M059J (cell line): Measurements from ENCODE around the gene RBM42. TPM values are rescaled to one million over a fixed set of nuclear protein-coding genes. Genes with fewer than 3 reads are reported as not detected.
"Not testable (repeated sequence)": the region's sequence is repeated elsewhere in the genome, so short reads cannot be mapped to it uniquely, and the experiment has no call there.

Experiments
- DNase-seq: peaks from one replicate; pipeline ENCODE4 v3.0.0-alpha.2; 2012; ENCODE audit warnings: low read depth
- total RNA-seq: library from RNA; depleted of rRNA; stranded (reverse); fragments of >200 nt; shearing (Covaris generic); gene quantifications from 2 replicates; pipeline ENCODE4 v1.2.3, GENCODE V29; 2014; rRNA removed

Gene RBM42
- total RNA-seq, 1 experiment from 2014 or later: 128 TPM

- DNase-seq: no peak
These were observed 21.7 kb downstream of the RBM42 start for GRCh38 chr19:35650581-35650980.

GRCh38 chr19:35654828-35655227 is 26.0 kb downstream of the RBM42 start:
- not testable (repeated sequence) for DNase-seq

- no peak for DNase-seq
These were observed 26.8 kb downstream of the RBM42 start for GRCh38 chr19:35655600-35655999.

DNA sequence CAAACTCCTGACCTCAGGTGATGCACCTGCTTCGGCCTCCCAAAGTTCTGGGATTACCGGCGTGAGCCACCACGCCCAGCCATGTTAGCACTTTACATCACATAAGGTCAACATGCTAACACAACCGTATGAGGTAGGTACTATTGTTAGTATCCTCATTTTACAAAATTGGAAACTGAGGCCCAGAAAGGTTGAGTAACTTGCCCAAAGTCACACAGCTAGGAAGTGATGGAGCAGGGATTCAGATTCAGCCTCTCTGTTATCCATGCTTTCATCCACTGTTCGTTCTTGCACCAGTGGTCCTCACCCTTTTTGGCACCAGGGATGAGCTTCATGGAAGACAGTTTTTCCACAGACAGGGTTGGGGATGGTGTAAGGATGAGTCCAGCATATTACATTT is 27.9 kb downstream of the RBM42 start:
- DNase-seq: no peak

DNA sequence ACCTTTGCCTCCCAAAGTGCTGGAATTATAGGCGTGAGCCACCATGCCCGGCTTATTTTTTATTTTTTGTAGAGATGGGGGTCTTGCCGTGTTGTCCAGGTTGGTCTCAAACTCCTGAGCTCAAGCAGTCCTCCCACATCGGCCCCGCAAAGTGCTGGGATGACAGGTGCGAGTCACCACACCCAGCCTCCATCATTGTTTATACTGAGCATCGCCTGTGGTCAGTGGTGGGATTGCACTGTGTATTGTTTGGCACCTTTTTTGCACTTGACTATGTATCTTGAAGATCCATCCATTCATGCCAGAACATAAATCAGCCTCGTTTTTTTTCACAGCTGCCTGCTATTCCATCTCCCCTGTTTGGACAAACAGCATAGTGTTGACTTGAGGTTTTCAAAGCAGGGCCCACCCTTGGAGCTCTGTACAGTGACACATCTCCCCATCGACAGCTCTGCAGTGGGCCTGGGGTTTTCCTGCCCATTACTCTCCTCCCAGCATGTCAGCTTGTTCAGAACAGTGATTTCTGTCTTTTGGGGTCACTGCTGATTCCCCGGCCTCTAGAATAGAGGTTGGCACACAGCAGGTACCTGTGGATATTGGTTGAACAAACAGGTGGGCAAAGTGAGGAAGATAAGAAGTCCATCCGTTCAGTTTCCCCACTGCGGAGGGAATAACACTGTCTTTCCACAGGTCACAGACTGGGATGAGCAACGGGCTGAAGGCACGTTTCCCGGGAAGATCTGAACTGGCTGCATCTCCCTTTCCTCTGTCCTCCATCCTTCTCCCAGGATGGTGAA is 29.3 kb downstream of the RBM42 start:
- peak; percentile 36 for DNase-seq

DNA sequence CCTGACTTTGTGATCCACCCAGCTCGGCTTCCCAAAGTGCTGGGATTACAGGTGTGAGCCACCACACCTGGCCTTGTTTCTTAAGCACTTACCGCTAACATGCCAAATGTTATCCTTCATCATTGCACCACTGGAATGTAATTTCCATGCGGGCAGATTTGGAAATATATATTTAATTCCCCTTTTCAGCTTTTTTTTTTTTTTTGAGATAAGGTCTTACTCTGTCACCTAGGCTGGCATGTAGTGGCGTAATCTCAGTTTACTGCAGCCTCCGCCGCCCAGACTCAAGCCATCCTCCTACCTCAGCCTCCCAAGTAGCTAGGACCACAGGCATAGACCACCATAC is 33.1 kb downstream of the RBM42 start:
- no peak for DNase-seq

GRCh38 chr19:35663981-35664380 is 35.1 kb downstream of the RBM42 start:
- DNase-seq: no peak

DNA sequence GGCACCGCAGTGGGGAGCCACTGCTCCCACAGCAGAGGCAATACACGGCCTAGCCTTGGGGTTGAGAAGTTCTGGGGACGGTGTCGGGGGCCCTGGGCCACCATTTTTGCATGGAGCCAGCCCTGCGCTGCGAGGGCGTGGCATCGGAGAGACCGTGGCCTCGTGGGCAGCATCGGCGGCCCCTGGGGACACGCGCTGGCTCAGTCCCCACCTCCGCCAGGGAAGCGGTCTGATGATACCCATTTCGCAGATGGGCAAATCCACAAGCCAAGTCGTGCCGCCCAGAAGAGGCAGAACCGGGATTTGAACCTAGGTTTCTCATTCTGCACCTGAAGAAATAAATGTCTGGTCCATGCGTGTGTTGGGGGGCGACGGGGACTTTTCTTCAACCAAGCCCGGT is 36.3 kb downstream of the RBM42 start:
- DNase-seq: no peak

GRCh38 chr19:35665604-35666003 is 36.8 kb downstream of the RBM42 start:
- DNase-seq: no peak

GRCh38 chr19:35666251-35666913 is 37.5 kb downstream of the RBM42 start, which contains the start of gene UPK1A:
TSS of gene UPK1A (plus strand) at chr19:35666517. CDS start at chr19:35666813, 296 bp downstream.
- DNase-seq: no peak

GRCh38 chr19:35669566-35669965 is 40.7 kb downstream of the RBM42 start:
- no peak for DNase-seq

DNA sequence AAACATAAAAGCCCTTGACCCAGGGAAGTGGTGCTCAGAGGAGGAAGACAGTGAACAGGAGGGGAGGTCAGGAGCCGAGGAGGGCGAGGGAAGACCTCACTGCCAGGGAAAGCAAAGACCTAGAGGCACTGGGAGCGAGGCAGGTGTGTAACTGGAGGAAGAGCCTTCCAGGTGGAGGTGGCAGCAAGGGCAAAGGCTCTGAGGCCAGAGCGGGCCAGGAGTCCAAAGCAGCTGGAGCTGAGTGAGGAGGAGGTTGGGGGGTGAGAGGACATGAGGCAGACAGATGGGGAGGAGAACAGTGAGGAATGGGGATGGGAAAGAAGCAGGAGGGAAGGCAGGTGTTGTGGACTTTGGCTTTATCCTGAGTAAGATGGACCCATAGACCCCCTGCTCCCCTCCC is 41.1 kb downstream of the RBM42 start:
- DNase-seq: no peak

- DNase-seq: no peak
These were observed 41.9 kb downstream of the RBM42 start for GRCh38 chr19:35670686-35671085.

DNA sequence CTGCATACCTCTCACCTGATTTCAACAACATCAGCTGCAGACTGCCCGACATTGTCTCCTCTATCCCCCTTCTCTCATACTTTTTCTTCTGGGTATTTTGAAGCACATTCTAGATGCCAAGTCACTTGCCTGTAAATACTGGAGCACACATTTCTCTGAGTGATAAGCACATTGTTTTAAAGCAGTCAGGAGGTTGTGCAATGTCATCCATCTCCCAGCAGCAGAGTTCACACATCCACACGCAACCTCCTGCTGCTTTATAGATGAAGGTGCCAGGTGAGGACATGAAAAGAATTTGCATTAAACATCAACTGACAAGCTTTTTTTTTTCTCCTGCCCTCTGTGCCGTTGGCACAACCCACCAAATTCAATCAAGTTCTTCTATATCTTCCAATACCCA is 43.0 kb downstream of the RBM42 start:
- DNase-seq: no peak

DNA sequence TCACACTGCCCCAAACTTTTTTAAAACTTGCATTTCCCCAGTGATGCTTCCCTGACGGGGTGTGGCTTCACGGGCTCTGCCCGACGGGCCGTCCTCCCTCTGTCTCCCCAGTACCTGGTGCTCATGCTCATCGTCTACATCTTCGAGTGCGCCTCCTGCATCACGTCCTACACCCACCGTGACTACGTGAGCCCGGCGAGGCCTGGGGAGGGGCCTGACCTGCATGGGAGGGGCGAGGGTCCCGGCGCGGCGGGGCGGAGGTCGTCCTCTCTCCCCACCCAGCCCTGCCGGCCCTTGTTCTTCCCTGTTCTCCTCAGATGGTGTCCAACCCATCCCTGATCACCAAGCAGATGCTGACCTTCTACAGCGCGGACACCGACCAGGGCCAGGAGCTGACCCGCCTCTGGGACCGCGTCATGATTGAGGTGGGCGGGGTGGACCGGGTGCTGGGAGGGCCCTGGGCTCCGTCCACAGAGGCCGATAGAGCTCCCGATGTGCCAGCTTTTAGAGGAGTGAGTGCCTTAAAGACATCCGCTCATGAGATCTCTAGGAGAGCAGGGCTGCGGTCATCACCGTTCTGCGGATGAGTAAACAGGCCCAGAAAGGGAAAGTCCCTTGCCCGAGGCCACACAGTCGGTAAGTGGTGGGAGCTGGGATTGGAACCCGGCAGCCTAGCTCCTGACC is 44.4 kb downstream of the RBM42 start:
- DNase-seq: peak; percentile 67

DNA sequence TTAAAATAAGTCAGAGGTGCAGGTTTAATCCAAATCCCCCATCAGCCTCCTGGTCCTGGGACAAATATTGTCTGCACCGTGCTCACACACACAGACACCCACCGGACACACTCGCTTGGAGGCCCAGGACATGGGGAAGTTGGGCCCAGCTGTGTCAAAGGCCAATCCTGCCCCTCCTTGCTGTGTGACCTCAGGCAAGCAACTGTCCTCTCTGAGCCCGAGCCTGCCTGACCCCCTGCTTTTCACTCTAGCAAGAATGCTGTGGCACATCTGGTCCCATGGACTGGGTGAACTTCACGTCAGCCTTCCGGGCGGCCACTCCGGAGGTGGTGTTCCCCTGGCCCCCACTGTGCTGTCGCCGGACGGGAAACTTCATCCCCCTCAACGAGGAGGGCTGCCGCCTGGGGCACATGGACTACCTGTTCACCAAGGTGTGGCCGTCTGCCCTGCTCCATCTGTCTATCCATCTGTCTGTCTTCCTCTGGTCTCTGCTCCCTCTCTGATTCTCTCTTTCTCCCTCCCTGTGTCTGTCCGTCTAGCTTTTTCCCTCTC is 46.8 kb downstream of the RBM42 start:
- no peak for DNase-seq

Other genes starting within 250 kb of the RBM42 start
- gene FFAR2, start 180.8 kb upstream of the RBM42 start, total RNA-seq: not detected in 2 replicates
- not detected in 2 replicates for gene KRTDAP, start 138.6 kb upstream of the RBM42 start, total RNA-seq
- 6.7 and 34.4 TPM in 2 replicates for gene DMKN, start 115.4 kb upstream of the RBM42 start, total RNA-seq
- gene SBSN, start 100.7 kb upstream of the RBM42 start, total RNA-seq: 0.25 and 0.49 TPM in 2 replicates
- not detected in 2 replicates for gene GAPDHS, start 95.6 kb upstream of the RBM42 start, total RNA-seq
- 106 and 116 TPM in 2 replicates for gene TMEM147, start 83.4 kb upstream of the RBM42 start, total RNA-seq
- not detected in 2 replicates for gene ATP4A, start 65.4 kb upstream of the RBM42 start, total RNA-seq
- gene PMIS2, start 42.9 kb upstream of the RBM42 start, total RNA-seq: not detected in 2 replicates
- 9.1 and 10.1 TPM in 2 replicates for gene HAUS5, start 16.3 kb upstream of the RBM42 start, total RNA-seq
- gene ETV2, start 12.7 kb downstream of the RBM42 start, total RNA-seq: 0.54 TPM in 1 of 2 replicates, not detected in the other
- gene COX6B1, start 19.3 kb downstream of the RBM42 start, total RNA-seq: 635 and 1,532 TPM in 2 replicates
- 0.47 TPM in 1 of 2 replicates, not detected in the other for gene UPK1A, start 37.5 kb downstream of the RBM42 start, total RNA-seq
- gene ZBTB32, start 75.5 kb downstream of the RBM42 start, total RNA-seq: not detected in 2 replicates
- 4.9 and 8.8 TPM in 2 replicates for gene KMT2B, start 89.0 kb downstream of the RBM42 start, total RNA-seq
- gene IGFLR1, start 113.4 kb downstream of the RBM42 start, total RNA-seq: 8.8 and 24.0 TPM in 2 replicates
- gene U2AF1L4, start 116.4 kb downstream of the RBM42 start, total RNA-seq: 18.0 and 24.9 TPM in 2 replicates
- 90.5 and 108 TPM in 2 replicates for gene PSENEN, start 116.6 kb downstream of the RBM42 start, total RNA-seq
- 4.3 and 12.2 TPM in 2 replicates for gene LIN37, start 119.5 kb downstream of the RBM42 start, total RNA-seq
- 0.39 and 0.47 TPM in 2 replicates for gene HSPB6, start 128.0 kb downstream of the RBM42 start, total RNA-seq
- 5.9 and 7.4 TPM in 2 replicates for gene PROSER3, start 129.1 kb downstream of the RBM42 start, total RNA-seq
- 1.5 and 4.2 TPM in 2 replicates for gene ARHGAP33, start 146.5 kb downstream of the RBM42 start, total RNA-seq
- gene PRODH2, start 183.8 kb downstream of the RBM42 start, total RNA-seq: not detected in 2 replicates
- gene NPHS1, start 223.5 kb downstream of the RBM42 start, total RNA-seq: not detected in 2 replicates
- gene KIRREL2, start 227.9 kb downstream of the RBM42 start, total RNA-seq: 0.07 and 0.17 TPM in 2 replicates
- 42.4 and 51.5 TPM in 2 replicates for gene APLP1, start 239.5 kb downstream of the RBM42 start, total RNA-seq